Stimulated activated CD4-positive, alpha-beta T cell treated with anti-CD3 and anti-CD28 coated beads, Interleukin-15, amount 100 ng/mL, for 48 hours (primary cell): ENCODE results near the gene KLF2.

Experiments
- DNase-seq, 2 donors: peaks; one replicate each; pipeline ENCODE4 v3.0.0-alpha.2; 2020; ENCODE audit warnings: low read depth in 2 of 2

KLF2 gene

DNA sequence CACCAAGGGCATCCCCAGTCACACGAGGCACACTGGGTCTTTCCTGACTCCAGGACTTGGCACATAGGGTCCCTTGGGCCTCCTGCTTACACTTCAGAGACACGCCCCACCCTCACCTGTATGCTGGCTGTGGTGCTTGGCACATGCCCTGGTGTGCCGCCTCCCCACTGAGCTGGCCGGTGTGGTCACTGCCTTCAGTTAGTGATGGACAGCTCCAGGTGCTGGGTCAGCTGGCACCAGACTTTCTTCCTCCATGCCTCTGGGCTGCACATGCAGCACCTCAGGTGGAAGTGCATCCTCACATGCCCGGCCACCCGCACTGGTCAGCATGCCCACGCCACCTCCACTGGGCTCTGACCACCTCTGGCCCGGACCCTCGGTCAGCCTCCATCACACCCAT, 52.9 kb downstream of the KLF2 start:
- DNase-seq: no peak
